KG1 (cell line): Measurements from ENCODE around the gene SORBS1.

Source experiments
- DNase-seq: peaks from one replicate; lab custom pipeline; 2025; lab: John Stamatoyannopoulos, UW

Gene SORBS1

GRCh38 chr10:95289921-95290421, 271.2 kb downstream of the SORBS1 start:
- no peak for DNase-seq

GRCh38 chr10:95289003-95289920, 271.9 kb downstream of the SORBS1 start:
- no peak for DNase-seq

- no peak for DNase-seq
Measured at GRCh38 chr10:95288303-95288702, 272.9 kb downstream of the SORBS1 start.

GRCh38 chr10:95287281-95287680, 273.9 kb downstream of the SORBS1 start:
- DNase-seq, result no peak

- DNase-seq, result no peak
Measured at GRCh38 chr10:95286707-95287106, 274.5 kb downstream of the SORBS1 start.

GRCh38 chr10:95285556-95285955, 275.6 kb downstream of the SORBS1 start:
- no peak for DNase-seq

GRCh38 chr10:95284807-95285206, 276.4 kb downstream of the SORBS1 start:
- no peak for DNase-seq

- DNase-seq, result no peak
Measured at GRCh38 chr10:95282107-95282506, 279.1 kb downstream of the SORBS1 start.

- DNase-seq, result no peak
Measured at GRCh38 chr10:95281206-95281605, 280.0 kb downstream of the SORBS1 start.

GRCh38 chr10:95280637-95281036, 280.5 kb downstream of the SORBS1 start:
- no peak for DNase-seq

GRCh38 chr10:95279042-95279820, 281.9 kb downstream of the SORBS1 start:
- DNase-seq, result no peak

GRCh38 chr10:95278061-95278988, 282.8 kb downstream of the SORBS1 start:
- DNase-seq, result no peak

GRCh38 chr10:95277614-95278013, 283.6 kb downstream of the SORBS1 start:
- DNase-seq, result no peak

GRCh38 chr10:95277201-95277570, 284.0 kb downstream of the SORBS1 start:
- DNase-seq, result no peak

- DNase-seq, result no peak
Measured at GRCh38 chr10:95276367-95277200, 284.6 kb downstream of the SORBS1 start.

- DNase-seq, result no peak
Measured at GRCh38 chr10:95275726-95276366, 285.3 kb downstream of the SORBS1 start.

- no peak for DNase-seq
Measured at GRCh38 chr10:95273393-95274312, 287.5 kb downstream of the SORBS1 start.

- no peak for DNase-seq
Measured at GRCh38 chr10:95268438-95268837, 292.7 kb downstream of the SORBS1 start.

- no peak for DNase-seq
Measured at GRCh38 chr10:95267251-95267650, 293.9 kb downstream of the SORBS1 start.
